ENCODE measurements around the gene PPM1B. TPM values are rescaled to one million over a fixed set of nuclear protein-coding genes. Genes with fewer than 3 reads are reported as not detected.

PPM1B gene
- total RNA-seq, 1 donor from 2014 or later = 51.7 TPM

GRCh38 chr2:44230378-44230777, 61.7 kb downstream of the PPM1B start:
- Histone ChIP-seq H3K27me3 (ENCODE audit: low read depth) (no peaks in the 10 kb centered on the region), H3K36me3 (peaks cover 14% of the 10 kb centered on the region), H3K9me3 (no peaks in the 10 kb centered on the region), H3K27ac (no peak overlapping the region), H3K4me1 (peaks cover 7% of the 10 kb centered on the region), H3K4me3 (no peak overlapping the region)
- intact Hi-C loops (cut with DNase I) = no loop called here
- DNase-seq = no peak
- no peak for TF ChIP-seq CTCF (IDR thresholded peaks at IDR 0.05)
- no peak for ATAC-seq

GRCh38 chr2:44233450-44234128, 64.9 kb downstream of the PPM1B start:
- Histone ChIP-seq H3K36me3 (peaks cover 8% of the 10 kb centered on the region), H3K9me3 (no peaks in the 10 kb centered on the region), H3K4me1 (peaks cover 7% of the 10 kb centered on the region), H3K27me3 (ENCODE audit: low read depth) (no peaks in the 10 kb centered on the region), H3K27ac (no peak overlapping the region), H3K4me3 (no peak overlapping the region)
- TF ChIP-seq CTCF (IDR thresholded peaks at IDR 0.05) = no peak
- DNase-seq (no peak), ATAC-seq (peak in 1 of 2 donors; percentile 36)
- intact Hi-C loops (cut with DNase I) = no loop called here

GRCh38 chr2:44237221-44237620, 68.5 kb downstream of the PPM1B start:
- no peak for ATAC-seq
- no peak for TF ChIP-seq CTCF (IDR thresholded peaks at IDR 0.05)
- no peak overlapping the region for H3K4me3 ChIP-seq
- no peaks in the 10 kb centered on the region for H3K27me3 ChIP-seq (ENCODE audit: low read depth)
- H3K9me3 ChIP-seq = no peaks in the 10 kb centered on the region
- no peak for DNase-seq
- intact Hi-C loops (cut with DNase I) = no loop called here
- H3K4me1 ChIP-seq = peaks cover 7% of the 10 kb centered on the region
- no peak overlapping the region for H3K27ac ChIP-seq
- no peaks in the 10 kb centered on the region for H3K36me3 ChIP-seq

GRCh38 chr2:44242904-44243303, 74.2 kb downstream of the PPM1B start:
- H3K9me3 ChIP-seq = no peaks in the 10 kb centered on the region
- DNase-seq = no peak
- intact Hi-C loops (cut with DNase I) = no loop called here

GRCh38 chr2:44244135-44244871, 75.6 kb downstream of the PPM1B start:
- ATAC-seq = peak; percentile 90 to 91
- H3K36me3 ChIP-seq = no peaks in the 10 kb centered on the region
- H3K4me1 ChIP-seq = peaks cover 23% of the 10 kb centered on the region
- H3K9me3 ChIP-seq = no peaks in the 10 kb centered on the region
- intact Hi-C loops (cut with DNase I) = no loop called here
- DNase-seq = peak; percentile 51
- no peak overlapping the region for H3K27ac ChIP-seq
- peak; percentile 63 for TF ChIP-seq CTCF (IDR thresholded peaks at IDR 0.05)
- peak overlapping the region; percentile 37 for H3K4me3 ChIP-seq
- no peaks in the 10 kb centered on the region for H3K27me3 ChIP-seq (ENCODE audit: low read depth)

More at GRCh38 chr2:44242904-44243303, 74.2 kb downstream of the PPM1B start:
- no peak for TF ChIP-seq CTCF (IDR thresholded peaks at IDR 0.05)
- peaks cover 23% of the 10 kb centered on the region for H3K4me1 ChIP-seq
- peak in 1 of 2 donors; percentile 54 for ATAC-seq
- no peak overlapping the region for H3K27ac ChIP-seq
- H3K36me3 ChIP-seq = no peaks in the 10 kb centered on the region
- H3K4me3 ChIP-seq = no peak overlapping the region
- H3K27me3 ChIP-seq (ENCODE audit: low read depth) = no peaks in the 10 kb centered on the region
